HG03432 (cell line): Measurements from ENCODE around the gene NXPH1.

Experiments used
- ATAC-seq: cut with Tn5 transposase; IDR thresholded peaks from one replicate; pipeline ENCODE4 v1.9.1; 2021; ENCODE audit warnings: mild to moderate bottlenecking, moderate library complexity; ENCODE audit not compliant: unreplicated experiment

NXPH1 gene

DNA sequence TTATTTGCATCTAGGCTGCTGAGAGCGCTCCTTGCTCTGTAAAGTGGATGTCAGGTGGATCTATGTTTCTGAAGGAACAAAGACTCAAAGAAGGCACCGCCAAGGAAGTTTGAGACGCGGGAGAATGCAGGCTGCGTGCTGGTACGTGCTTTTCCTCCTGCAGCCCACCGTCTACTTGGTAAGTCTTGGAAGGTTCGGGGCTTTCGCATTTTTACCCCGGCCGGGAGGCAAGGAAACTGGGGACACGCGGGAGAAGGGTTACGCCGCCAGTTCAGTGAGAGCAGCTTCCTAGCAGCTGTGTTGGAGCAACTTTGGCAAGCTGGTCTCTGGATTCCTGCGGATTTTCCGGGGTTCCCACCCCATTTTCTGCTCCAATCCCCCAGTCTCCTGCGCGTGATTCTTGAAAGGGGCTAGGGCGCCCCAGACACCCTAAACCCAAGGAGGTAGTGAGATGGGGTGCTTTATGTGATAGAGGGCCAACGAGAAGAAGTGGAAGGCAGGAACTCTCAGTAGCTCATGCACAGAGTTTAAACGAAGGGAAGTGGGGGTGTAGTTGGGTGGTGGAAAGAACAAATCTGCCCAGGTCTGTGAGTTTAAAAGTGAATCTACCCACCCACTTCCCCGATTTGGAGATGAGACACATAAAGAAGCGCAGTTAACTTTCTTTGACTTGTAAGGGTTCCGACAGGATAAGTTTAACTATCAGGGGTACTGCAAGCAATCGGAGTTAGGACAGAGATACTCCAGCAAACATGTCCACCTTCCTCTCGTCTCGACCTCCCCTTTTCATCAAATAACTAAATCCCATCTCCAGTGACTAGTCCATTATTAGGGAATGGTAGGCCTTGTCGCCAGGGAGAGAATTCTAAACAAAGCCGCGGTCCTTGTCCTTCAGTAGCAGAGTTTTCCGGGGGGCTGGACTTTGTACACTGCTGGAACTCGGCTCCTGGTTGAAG, 2.5 kb downstream of the NXPH1 start:
- no peak for ATAC-seq

DNA sequence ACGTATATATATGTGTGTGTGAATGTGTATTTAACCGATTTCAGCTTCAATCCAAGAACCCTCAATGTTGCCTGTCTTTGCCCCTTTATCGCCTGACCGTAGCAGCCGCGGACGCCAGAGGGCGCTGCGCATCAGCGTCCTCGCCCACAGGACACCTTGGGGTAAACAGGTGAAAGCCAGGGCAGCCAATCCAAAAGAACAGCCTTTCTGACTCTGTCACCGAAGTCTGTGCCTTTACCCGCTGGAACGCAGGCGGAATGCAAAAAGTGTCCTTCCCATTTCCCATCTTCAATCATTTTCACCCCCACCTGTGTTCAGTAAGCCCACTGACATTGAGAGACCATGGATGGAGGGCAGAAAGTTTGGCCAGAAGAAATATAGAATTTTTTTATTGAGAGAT, 3.6 kb downstream of the NXPH1 start:
- ATAC-seq, result peak; percentile 85

DNA sequence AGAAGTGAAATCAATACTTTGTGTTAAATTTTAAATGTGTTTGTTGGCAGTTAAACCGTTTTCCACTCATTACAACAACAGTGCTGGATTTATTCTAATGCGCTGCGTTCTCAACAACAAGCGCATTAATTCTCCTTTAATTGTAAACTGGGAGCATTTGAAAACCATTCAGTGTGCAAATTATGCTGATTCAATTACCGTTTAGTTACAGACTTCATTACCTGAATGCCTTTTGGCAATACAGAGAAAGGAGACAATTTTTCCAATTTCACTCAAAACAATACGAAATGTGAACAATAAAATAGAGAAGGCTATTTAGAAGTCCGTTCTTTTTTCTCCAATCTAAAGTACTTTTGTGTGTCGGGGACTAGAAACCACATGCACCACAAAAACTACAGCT, 4.2 kb downstream of the NXPH1 start:
- ATAC-seq, result no peak

DNA sequence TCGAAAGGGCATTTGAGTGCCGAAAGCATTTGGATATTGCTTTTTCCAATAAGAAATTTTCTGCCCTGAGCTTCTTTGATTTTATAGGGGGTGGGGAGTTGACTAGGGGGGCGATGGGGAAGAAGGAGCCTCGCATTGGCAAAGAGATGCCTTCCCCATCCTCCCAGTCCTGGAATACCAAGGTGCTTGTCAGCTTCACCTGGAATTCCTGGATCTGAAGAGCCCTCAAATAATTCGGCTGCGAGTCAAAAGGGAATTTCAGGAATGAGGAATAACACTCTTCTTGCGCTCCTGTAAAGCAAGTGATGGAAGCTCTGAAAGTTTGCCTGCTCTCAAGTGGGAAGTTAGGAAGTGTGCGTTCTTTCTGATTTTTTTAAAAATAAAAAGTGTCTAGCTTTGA, 7.3 kb downstream of the NXPH1 start:
- no peak for ATAC-seq

DNA sequence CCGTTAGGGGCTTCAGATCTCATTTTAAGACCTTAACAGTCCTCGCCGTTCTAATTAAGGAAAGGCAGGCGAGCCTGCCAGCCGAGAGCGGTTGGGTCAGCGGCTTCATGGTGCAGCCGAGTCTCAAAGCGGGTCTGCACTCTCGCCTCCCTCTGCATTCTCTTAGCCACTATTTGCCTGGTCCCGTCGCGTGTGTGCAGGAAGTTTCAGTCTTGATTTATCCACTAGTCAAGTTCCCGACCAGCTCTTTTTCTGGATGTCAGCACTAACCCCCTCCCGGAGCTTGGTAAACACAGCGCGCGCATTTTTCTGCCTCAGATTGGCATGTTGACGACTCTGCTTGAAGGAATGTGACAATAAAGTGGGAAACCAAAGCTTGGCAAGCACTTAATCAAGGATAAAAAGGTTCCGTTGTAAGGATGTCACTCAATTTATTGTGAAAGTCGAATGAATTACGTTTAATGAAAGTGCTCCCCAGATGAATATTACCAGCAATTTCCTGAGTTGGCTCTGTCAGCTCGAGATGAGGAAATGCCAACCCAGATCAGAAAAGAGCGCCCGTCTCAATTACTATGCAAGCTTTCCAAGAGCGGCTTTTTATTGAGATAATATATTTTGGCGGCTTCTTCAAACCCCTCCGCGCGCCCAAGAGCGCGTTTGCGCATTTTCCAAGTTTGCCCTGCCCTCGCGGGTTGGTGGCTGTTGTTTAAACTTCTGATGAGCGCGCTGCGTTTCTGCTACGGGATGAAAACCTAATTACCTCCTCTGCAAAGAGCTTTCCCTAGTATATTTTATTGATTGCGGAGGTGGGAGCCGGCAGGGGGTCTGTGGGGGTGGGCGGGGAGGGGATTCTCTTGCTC, 7.9 kb downstream of the NXPH1 start:
- no peak for ATAC-seq

- ATAC-seq, result no peak
These were observed 8.8 kb downstream of the NXPH1 start for GRCh38 chr7:8442051-8442813.

DNA sequence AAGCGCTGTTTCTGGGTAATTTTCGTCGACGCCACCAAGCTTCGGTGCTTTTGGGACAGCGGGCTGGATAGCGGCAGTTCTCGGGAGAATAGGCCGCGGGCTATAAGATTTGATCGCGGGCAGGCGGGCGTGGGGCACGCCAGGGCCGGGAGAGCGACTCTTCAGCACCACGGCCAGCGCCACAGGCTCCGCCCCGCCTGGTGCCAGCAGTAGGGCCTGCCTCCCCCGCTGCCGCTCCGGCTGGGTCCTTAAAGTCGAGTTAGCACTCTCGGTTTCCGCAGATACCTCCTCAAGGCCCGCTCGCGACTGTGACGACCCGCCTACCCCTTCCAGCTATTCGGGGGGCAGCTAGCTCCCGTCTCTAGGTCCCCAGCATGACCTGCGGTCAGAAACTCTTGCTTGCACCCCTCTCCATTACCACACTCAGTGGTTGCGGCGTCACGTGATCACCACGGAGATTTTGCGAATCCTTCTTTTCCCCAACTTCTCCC, 9.4 kb downstream of the NXPH1 start:
- ATAC-seq, result peak; percentile 90

DNA sequence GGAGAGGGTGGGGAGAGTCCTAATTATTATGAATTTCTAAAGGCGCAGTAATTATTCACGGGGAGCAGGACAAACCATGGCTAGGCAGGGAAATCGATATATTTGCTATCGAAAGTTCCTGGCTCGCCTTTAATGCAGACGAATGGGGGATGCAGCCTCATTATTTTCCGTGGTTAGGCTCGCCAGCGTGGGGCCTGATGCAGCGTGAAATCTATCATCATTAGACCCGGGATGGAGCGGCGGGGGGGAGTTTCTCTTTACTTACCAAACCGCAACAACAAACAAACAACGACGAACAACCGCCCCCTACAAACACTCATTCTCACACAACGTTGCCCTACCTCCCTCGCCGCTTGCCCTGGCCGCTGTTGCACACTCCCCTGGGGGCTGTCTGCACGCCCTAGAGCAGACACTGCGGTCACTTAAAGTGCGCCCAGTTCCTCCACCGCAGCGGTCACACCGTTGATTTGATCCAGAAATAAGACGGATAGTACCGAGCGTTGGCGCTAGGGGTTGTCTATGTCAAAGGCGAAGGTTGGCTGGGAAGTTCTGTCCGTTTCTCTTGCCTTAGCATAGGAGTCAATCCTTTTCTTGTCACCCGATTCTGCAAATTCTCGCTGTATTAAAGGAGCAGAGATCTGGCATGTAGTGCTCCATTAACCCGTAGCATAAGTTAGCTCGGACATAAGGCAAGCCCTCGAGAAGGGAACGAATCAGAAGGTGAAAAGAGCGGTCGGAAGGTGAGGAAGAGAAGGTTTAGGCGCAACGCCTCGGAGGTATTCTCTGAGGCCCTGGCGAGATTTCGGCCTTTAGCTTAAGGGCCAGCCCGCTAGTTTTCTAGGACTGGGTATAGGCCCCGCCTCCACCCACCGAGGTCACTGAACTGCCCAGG, 10.4 kb downstream of the NXPH1 start:
- no peak for ATAC-seq

DNA sequence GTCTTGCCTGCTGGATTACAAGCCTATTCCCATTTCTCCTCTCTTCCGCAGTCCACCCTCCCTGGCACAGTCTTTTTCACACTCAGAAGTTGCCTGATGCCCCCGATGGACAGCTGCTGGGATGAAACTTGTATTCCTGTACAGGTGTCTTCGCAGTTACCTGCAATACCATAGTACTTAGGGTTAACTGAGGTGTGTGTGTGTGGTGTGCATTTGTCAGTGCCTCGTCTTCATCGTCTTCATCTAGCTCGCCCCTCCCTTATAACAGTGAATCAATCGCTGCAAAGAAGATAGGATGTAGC, 11.0 kb downstream of the NXPH1 start:
- no peak for ATAC-seq

GRCh38 chr7:8453535-8453934, 20.1 kb downstream of the NXPH1 start:
- no peak for ATAC-seq

GRCh38 chr7:8455426-8455825, 22.0 kb downstream of the NXPH1 start:
- ATAC-seq, result no peak

DNA sequence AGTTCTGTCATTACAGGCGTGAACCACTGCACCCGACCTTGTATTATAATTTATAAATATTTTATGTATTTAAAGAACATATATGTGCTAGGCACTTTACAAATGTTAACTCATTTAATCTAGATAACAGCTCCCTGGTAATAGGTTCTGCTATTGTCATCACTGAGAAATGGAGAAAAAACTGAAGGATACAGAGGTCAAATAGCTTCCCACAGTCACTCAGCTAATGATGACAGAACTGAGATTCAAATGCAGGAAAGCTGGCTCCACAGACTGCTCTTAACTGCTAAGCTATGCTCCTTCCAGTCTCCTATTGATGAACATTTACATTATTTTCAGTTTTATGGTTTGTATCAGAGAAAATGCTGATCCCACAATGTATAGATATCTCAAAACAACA, 28.9 kb downstream of the NXPH1 start:
- ATAC-seq, result no peak

DNA sequence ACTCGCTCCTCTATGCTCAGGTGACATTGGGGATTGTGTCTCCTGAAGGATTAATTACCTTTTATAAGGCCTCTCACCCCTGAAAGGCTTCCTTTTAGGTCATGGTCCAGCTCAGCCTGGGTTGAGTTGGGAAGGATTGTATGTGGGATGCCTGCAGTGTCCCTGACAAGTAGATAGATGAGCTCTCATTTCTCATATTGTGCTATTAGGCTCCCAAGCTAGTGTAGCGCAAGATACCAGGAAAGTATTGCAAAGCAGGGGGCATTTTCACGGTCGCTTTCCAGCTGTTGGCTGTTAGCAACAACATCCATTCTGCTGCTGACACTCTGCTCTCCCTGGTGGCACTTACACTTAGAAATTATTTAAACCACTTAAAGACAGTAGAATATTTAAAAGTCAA, 31.9 kb downstream of the NXPH1 start:
- ATAC-seq, result no peak

GRCh38 chr7:8480527-8480926, 47.1 kb downstream of the NXPH1 start:
- ATAC-seq, result no peak

GRCh38 chr7:8481096-8481495, 47.7 kb downstream of the NXPH1 start:
- ATAC-seq, result no peak

- ATAC-seq, result no peak
These were observed 48.5 kb downstream of the NXPH1 start for GRCh38 chr7:8481752-8482446.

DNA sequence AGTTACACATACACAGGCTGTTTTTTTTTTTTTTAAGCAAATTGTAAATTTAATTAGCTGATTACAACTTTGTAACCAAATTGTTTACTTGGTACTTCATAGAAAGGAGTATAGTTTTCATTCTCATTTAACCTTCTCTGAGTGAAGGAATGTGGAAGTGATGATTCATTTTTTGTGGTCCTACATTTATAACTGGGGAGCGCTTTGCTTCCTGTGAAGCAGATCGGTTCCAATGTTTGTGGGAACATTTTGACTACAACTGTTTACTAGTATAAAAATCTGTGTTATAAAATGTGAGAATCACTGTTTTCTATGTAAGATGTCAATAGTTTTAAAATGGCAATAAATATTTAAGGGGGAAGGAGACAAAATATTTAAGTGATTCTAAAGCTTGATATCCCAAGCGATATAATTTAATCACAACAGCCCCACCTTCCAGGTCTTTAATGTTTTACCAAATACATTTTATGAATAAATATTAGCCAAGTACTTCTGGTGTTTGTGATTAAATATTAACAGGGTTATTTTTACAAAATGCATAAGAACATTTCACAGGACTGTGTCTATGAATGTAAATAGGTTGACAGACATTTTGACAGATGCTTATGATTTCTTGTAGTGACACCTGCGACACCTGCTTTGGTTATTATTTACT, 57.1 kb downstream of the NXPH1 start:
- ATAC-seq, result no peak

GRCh38 chr7:8491106-8491505, 57.7 kb downstream of the NXPH1 start:
- ATAC-seq, result no peak
